OCI-LY1 (cell line): Measurements from ENCODE around the gene FADD.

Experiments used
- H2AFZ ChIP-seq: fragments of 200-600 bp; sonication (generic), shearing (Covaris generic); 2 replicates; pipeline ENCODE4 v1.6.0; 2014; ENCODE audit warnings: antibody characterized with exemption, mild to moderate bottlenecking, low read length
- H3F3A ChIP-seq: fragments of 200-600 bp; sonication (generic), shearing (Covaris generic); 2 replicates; pipeline ENCODE4 v1.6.0; 2014; ENCODE audit warnings: mild to moderate bottlenecking, antibody characterized with exemption, low read length, moderate library complexity; ENCODE audit not compliant: insufficient read depth
- H3K27ac ChIP-seq: fragments of 200-600 bp; sonication (generic); 2 replicates; pipeline ENCODE4 v1.5.1; 2014; ENCODE audit warnings: low read length, mixed run types, mild to moderate bottlenecking, low read depth; ENCODE audit not compliant: poor library complexity, severe bottlenecking
- H3K27me3 ChIP-seq: fragments of 200-600 bp; sonication (generic); 2 replicates; pipeline ENCODE4 v1.6.0; 2014; ENCODE audit warnings: antibody characterized with exemption, mild to moderate bottlenecking, low read length, moderate library complexity; ENCODE audit not compliant: insufficient read depth
- H3K36me3 ChIP-seq: fragments of 200-600 bp; sonication (generic); 2 replicates; pipeline ENCODE4 v1.6.1; 2014; ENCODE audit warnings: mild to moderate bottlenecking, antibody characterized with exemption, low read length, moderate library complexity, mixed read lengths; ENCODE audit not compliant: insufficient read depth
- H3K4me1 ChIP-seq: fragments of 200-600 bp; sonication (generic); 2 replicates; pipeline ENCODE4 v1.5.1; 2014; ENCODE audit warnings: mild to moderate bottlenecking, low read length, moderate library complexity; ENCODE audit not compliant: insufficient read depth, severe bottlenecking
- H3K4me2 ChIP-seq: fragments of 200-600 bp; sonication (generic), shearing (Covaris generic); 2 replicates; pipeline ENCODE4 v1.6.1; 2014; ENCODE audit warnings: low read length
- H3K4me3 ChIP-seq: fragments of 200-600 bp; sonication (generic); 2 replicates; pipeline ENCODE4 v1.5.1; 2014; ENCODE audit warnings: low read length, low read depth, mild to moderate bottlenecking, mixed read lengths; ENCODE audit not compliant: poor library complexity, severe bottlenecking
- H3K79me2 ChIP-seq: fragments of 200-600 bp; shearing (Covaris generic); 2 replicates; pipeline ENCODE4 v1.6.1; 2016; ENCODE audit warnings: mixed run types, low read length, mixed read lengths; ENCODE audit not compliant: insufficient read depth
- H3K9ac ChIP-seq: fragments of 200-600 bp; sonication (generic), shearing (Covaris generic); 2 replicates; pipeline ENCODE4 v1.6.1; 2014; ENCODE audit warnings: mild to moderate bottlenecking, low read length, mixed read lengths
- H3K9me2 ChIP-seq: fragments of 200-600 bp; sonication (generic), shearing (Covaris generic); 2 replicates; pipeline ENCODE4 v1.6.1; 2014; ENCODE audit warnings: low read depth, mild to moderate bottlenecking, low read length, mixed read lengths
- H3K9me3 ChIP-seq: fragments of 200-600 bp; shearing (Covaris generic); 2 replicates; pipeline ENCODE4 v1.6.1; 2014; ENCODE audit warnings: low read length, mixed read lengths
- H4K20me1 ChIP-seq: fragments of 200-600 bp; sonication (generic), shearing (Covaris generic); 2 replicates; pipeline ENCODE4 v1.6.0; 2016; ENCODE audit warnings: mild to moderate bottlenecking, low read length; ENCODE audit not compliant: insufficient read depth
- EZH2 ChIP-seq: fragments of 200-600 bp; sonication (generic), shearing (Covaris generic); IDR thresholded peaks from 2 replicates; pipeline ENCODE4 v1.8.0; 2017; ENCODE audit warnings: borderline replicate concordance, mixed run types, mild to moderate bottlenecking, antibody characterized with exemption, low read length, moderate library complexity, mixed read lengths
- TF ChIP-seq, protein P1 (sequence below): fragments of 200-600 bp; sonication (generic), shearing (Covaris generic); IDR thresholded peaks from 2 replicates; pipeline ENCODE4 v1.5.1; 2017; ENCODE audit warnings: mild to moderate bottlenecking, antibody characterized with exemption, low read length, moderate library complexity, mixed read lengths

Gene FADD

DNA sequence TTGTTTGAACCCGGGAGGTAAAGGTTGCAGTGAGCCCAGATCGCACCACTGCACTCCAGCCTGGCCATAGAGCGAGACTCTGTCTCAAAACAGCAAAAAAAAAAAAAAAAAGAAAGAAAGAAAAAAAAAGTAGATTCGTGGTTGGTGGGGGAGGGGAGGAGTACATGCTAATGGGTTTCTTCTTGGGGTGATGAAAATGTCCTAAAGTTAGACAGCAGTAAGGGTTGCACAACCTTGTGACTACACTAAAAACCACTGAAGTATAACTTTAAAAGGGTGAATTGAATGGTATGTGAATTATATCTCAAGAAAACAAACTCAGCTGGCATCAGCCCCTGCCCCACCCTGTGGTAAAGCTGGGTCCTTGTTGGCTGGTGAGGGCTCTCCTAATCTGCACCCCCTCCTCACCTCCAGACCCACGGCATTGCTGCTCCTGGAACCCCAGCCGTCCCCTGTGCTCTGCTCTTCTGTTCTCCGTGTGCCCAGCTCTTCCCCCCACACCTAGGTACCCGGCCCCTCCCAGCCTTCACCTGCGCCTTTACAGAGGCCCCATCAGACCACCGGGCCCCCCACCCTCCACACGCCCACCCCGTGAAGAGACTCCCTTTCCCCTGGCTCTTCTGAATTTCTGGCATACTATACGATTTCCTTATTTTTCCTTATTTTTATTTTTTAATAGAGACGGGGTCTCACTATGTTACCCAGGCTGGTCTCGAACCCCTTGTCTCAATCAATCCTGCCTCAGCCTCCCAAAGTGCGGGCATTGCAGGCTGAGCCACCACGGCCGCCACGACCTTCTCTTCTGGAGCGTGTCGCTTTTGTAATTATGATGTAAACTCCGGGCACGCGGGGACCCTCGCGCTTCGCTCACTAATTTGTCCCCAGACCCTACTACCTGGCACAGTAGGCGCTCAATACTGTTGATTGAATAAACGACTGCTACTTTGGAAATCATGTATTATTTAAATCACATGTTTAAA lies 924 bp upstream of the FADD start:
- H3K79me2 ChIP-seq, result peaks cover 15% of the 10 kb centered on the region
- H3F3A ChIP-seq, result no peaks in the 10 kb centered on the region
- peaks cover 4% of the 10 kb centered on the region; the same call in 1 of the 2 replicates for H4K20me1 ChIP-seq
- H3K27me3 ChIP-seq, result no peaks in the 10 kb centered on the region
- H3K4me1 ChIP-seq, result peaks cover 15% of the 10 kb centered on the region
- H2AFZ ChIP-seq, result peak overlapping the region; percentile 8; the same call in 1 of the 2 replicates
- no peaks in the 10 kb centered on the region for H3K9me3 ChIP-seq
- no peak overlapping the region; the same call in 1 of the 2 replicates for H3K9ac ChIP-seq
- no peak overlapping the region for H3K27ac ChIP-seq
- peak overlapping the region; percentile 98 for H3K4me3 ChIP-seq
- H3K36me3 ChIP-seq, result peaks cover 27% of the 10 kb centered on the region
- H3K9me2 ChIP-seq, result no peaks in the 10 kb centered on the region
- H3K4me2 ChIP-seq, result peak overlapping the region; percentile 48; the same call in 1 of the 2 replicates
- TF ChIP-seq, protein P1, sequence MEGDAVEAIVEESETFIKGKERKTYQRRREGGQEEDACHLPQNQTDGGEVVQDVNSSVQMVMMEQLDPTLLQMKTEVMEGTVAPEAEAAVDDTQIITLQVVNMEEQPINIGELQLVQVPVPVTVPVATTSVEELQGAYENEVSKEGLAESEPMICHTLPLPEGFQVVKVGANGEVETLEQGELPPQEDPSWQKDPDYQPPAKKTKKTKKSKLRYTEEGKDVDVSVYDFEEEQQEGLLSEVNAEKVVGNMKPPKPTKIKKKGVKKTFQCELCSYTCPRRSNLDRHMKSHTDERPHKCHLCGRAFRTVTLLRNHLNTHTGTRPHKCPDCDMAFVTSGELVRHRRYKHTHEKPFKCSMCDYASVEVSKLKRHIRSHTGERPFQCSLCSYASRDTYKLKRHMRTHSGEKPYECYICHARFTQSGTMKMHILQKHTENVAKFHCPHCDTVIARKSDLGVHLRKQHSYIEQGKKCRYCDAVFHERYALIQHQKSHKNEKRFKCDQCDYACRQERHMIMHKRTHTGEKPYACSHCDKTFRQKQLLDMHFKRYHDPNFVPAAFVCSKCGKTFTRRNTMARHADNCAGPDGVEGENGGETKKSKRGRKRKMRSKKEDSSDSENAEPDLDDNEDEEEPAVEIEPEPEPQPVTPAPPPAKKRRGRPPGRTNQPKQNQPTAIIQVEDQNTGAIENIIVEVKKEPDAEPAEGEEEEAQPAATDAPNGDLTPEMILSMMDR, result no peak
- TF ChIP-seq EZH2, result no peak

DNA sequence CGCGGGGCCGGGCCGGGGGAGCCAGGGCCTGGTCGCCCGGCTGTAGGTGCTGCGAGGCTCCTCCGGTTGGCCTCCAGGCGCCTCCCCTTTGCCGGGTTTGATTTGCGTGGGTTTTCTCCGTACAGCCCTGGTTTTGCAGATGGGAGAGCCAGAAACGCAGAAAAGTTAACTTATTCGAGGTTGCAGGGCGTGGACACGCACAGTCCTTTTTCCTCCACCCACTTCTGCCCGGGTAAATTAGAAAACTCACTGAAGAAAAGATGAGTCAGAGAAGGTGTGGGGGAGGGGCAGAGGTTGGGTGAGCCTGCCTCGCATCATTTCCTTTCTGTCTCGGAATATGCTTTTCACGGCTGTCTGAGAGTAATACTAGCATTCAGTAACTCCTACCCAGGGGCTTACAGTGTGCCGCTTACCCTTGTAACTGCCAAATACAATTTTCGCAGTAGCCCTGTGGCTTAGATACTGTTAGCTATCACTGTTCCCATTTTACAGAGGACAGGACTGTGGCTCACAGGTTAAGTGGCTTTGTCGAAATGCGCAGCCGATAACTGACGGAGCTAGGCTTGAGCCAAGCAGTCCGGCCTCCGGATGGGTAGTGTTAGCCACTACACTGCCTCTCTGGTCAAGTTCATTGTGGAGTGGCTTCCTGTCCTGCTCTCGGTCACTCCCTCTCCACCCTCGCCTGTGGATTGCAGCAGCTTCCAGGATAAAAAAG lies 812 bp downstream of the FADD start:
- H3K4me1 ChIP-seq, result peaks cover 15% of the 10 kb centered on the region
- peak overlapping the region; percentile 99 for H3K9ac ChIP-seq
- H3F3A ChIP-seq, result no peaks in the 10 kb centered on the region
- peaks cover 44% of the 10 kb centered on the region for H3K36me3 ChIP-seq
- H3K4me2 ChIP-seq, result peak overlapping the region; percentile 99
- no peaks in the 10 kb centered on the region for H3K27me3 ChIP-seq
- TF ChIP-seq EZH2, result no peak
- TF ChIP-seq, protein P1, result no peak
- H3K27ac ChIP-seq, result peak overlapping the region; percentile 29
- peaks cover 15% of the 10 kb centered on the region for H3K79me2 ChIP-seq
- H3K9me2 ChIP-seq, result no peaks in the 10 kb centered on the region
- H2AFZ ChIP-seq, result no peak overlapping the region
- peaks cover 4% of the 10 kb centered on the region; the same call in 1 of the 2 replicates for H4K20me1 ChIP-seq
- H3K4me3 ChIP-seq, result peak overlapping the region; percentile 98
- no peaks in the 10 kb centered on the region for H3K9me3 ChIP-seq

DNA sequence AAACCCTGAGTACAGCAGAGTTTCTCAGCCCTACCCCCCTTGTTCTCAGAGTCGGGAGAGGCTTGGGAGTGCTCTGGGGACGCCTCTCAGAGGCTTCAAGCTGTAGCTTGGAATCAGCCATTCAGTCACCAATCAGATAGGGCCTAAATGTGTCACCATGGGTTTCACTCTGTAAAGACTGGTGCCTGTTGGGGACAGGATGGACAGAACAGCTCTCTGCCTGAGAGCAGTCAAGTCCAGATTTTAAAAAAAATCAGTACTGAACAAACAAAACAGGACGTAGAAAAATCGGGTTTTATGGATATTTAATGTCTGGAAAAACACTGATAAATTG lies 1.3 kb downstream of the FADD start:
- Histone ChIP-seq H3K9ac (peak overlapping the region; percentile 99), H3K27ac (no peak overlapping the region), H3K9me2 (no peaks in the 10 kb centered on the region), H2AFZ (no peak overlapping the region), H3K4me1 (peaks cover 15% of the 10 kb centered on the region), H3K9me3 (no peaks in the 10 kb centered on the region), H3F3A (no peaks in the 10 kb centered on the region), H3K79me2 (peaks cover 15% of the 10 kb centered on the region), H4K20me1 (peaks cover 4% of the 10 kb centered on the region; the same call in 1 of the 2 replicates), H3K4me2 (peak overlapping the region; percentile 99), H3K4me3 (peak overlapping the region; percentile 98), H3K36me3 (peaks cover 50% of the 10 kb centered on the region), H3K27me3 (no peaks in the 10 kb centered on the region)
- TF ChIP-seq EZH2, result no peak
- TF ChIP-seq, protein P1, result no peak
